Effector CD4-positive, alpha-beta T cell (primary cell): ENCODE data around the gene SFTA2.
"Not testable (repeated sequence)": the region's sequence is repeated elsewhere in the genome, so short reads cannot be mapped to it uniquely, and the experiment has no call there.

Experiments
- DNase-seq: peaks from one replicate; pipeline ENCODE4 v3.0.0-alpha.2; 2020

The SFTA2 gene

GRCh38 chr6:30942338-30943060 is 10.5 kb upstream of the SFTA2 start:
- no peak for DNase-seq

- DNase-seq = no peak
These were observed 8.5 kb upstream of the SFTA2 start, which contains the start of gene MUCL3 for GRCh38 chr6:30940361-30940986. Gene MUCL3 (plus strand): TSS chr6:30940973. CDS start chr6:30941000, 27 bp downstream.

GRCh38 chr6:30939473-30939872 is 7.5 kb upstream of the SFTA2 start:
- no peak for DNase-seq

- no peak for DNase-seq
These were observed 6.8 kb upstream of the SFTA2 start for GRCh38 chr6:30938730-30939129.

- no peak for DNase-seq
These were observed 5.3 kb upstream of the SFTA2 start for GRCh38 chr6:30937265-30937664.

- DNase-seq = no peak
These were observed 3.0 kb upstream of the SFTA2 start for GRCh38 chr6:30935018-30935417.

GRCh38 chr6:30932665-30933365 is 845 bp upstream of the SFTA2 start:
- no peak for DNase-seq

GRCh38 chr6:30931272-30931671 is 698 bp downstream of the SFTA2 start:
- no peak for DNase-seq

- no peak for DNase-seq
These were observed 1.5 kb downstream of the SFTA2 start for GRCh38 chr6:30930506-30930905.

GRCh38 chr6:30928677-30929076 is 3.3 kb downstream of the SFTA2 start:
- DNase-seq = no peak

- not testable (repeated sequence) for DNase-seq
These were observed 4.9 kb downstream of the SFTA2 start for GRCh38 chr6:30927080-30927479.

- DNase-seq = no peak
These were observed 5.3 kb downstream of the SFTA2 start for GRCh38 chr6:30926644-30927043.

- DNase-seq = not testable (repeated sequence)
These were observed 7.8 kb downstream of the SFTA2 start for GRCh38 chr6:30924040-30924627.

- DNase-seq = no peak
These were observed 9.5 kb downstream of the SFTA2 start for GRCh38 chr6:30922447-30922852.

- no peak for DNase-seq
These were observed 13.3 kb downstream of the SFTA2 start for GRCh38 chr6:30918670-30919069.

GRCh38 chr6:30917487-30917886 is 14.5 kb downstream of the SFTA2 start:
- no peak for DNase-seq

- no peak for DNase-seq
These were observed 14.9 kb downstream of the SFTA2 start for GRCh38 chr6:30917041-30917440.

- no peak for DNase-seq
These were observed 16.4 kb downstream of the SFTA2 start for GRCh38 chr6:30915591-30915946.

- DNase-seq = no peak
These were observed 16.9 kb downstream of the SFTA2 start for GRCh38 chr6:30914854-30915590.

- peak; percentile 82 for DNase-seq
These were observed 17.7 kb downstream of the SFTA2 start, which contains the start of gene VARS2 for GRCh38 chr6:30914076-30914853. Gene VARS2 (plus strand): TSS chr6:30914238. CDS start chr6:30914837, 599 bp downstream.

GRCh38 chr6:30913721-30914075 is 18.3 kb downstream of the SFTA2 start:
- DNase-seq = no peak
